Head of caudate nucleus (tissue), 42 donors: Measurements from ENCODE around the gene PDE10A.
A peak's percentile ranks its signal among the peaks of the same experiment; 100 is the strongest.
"Not testable (repeated sequence)": the region's sequence is repeated elsewhere in the genome, so short reads cannot be mapped to it uniquely, and the experiment has no call there.

Source experiments
- DNase-seq, 42 donors: peaks; one replicate each; pipeline versions ENCODE4 v3.0.0 to v3.0.0-alpha.2; 2020 to 2021; ENCODE audit warnings: mixed read lengths in 7 of 42
- intact Hi-C: fragments of 100-400 bp; cut with DNase I; formaldehyde crosslinking; loops from one replicate; pipeline ENCODE4 v1.15.0; 2022

PDE10A gene

DNA sequence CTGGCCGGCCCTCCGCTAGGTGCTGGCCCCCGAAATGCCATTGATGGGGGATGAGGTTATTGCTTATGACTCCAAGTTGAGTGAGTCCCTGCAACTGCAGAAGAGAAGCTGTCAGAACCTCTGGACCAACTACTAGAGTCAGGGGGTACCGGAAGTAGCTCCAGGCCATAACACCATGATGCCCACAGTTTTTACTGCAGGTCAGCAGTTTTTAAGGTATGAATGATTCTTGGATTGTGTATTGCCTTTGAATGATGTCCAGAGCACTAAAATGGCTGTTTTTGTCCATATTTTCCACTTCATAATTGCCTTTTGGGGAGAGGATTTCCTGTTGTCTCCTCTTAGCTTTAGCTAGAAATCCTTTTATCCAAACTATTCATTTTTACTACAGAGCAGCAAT, 148.4 kb downstream of the PDE10A start:
- no peak for DNase-seq
- intact Hi-C loops: no loop called here

DNA sequence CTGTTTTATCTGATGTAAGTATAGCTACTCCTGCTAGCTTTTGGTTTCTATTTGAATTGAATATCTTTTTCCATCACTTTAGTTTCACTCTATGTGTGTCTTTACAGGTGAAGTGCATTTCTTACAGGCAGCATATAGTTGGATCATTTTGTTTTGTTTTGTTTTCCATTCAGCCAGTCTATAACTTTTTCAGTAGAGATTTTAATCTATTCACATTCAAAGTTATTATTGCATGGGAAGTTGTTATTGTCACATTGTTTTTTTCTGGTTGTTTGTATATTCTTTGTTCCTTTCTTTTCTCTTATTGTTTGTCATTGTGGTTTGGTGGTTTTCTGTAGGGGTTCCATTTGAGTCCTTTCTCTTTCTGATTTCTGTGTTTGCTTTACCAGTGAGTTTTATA, 151.2 kb downstream of the PDE10A start:
- intact Hi-C loops: no loop called here
- no peak for DNase-seq

- no peak for DNase-seq
- intact Hi-C loops: no loop called here
These were observed 154.6 kb downstream of the PDE10A start for GRCh38 chr6:165508321-165508869.

DNA sequence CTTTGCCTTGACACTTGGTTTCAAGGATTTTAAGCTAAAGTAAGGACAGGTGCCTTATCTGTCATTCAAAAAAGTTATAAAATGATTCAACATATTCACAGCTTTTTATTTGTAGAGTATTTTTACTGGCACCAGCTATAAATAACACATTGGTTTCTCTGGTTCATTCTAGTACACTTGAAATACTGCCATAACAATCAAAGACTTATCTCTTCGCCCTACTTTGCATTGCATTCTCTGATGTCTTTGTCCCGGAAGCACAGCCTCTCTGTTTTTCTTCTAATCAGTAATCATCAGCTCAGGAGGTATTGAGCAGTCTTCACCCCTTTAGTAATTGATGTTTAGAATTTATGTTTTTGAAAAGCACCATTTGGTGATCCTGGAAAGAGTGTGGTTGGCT, 156.4 kb downstream of the PDE10A start:
- intact Hi-C loops: no loop called here
- no peak for DNase-seq

- DNase-seq, intact Hi-C loops: not testable (repeated sequence)
These were observed 162.7 kb downstream of the PDE10A start for GRCh38 chr6:165500214-165500907.

DNA sequence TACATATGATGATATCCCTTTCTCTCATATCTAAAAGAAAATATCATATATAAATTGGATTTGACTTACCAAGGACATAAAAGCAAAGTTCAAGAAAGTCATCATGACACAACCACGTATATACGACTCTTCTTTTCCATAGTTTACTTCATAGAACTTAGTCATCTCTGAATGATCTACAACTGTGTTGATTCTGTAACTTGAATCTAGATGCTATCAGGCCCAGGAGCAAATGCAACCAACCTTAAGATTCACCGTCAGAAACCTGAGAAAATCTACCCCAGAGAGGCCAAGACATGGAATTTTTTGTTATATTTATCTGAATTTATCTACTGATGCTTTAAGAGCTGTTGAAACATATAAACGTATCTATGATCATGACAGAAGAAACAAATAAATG, 165.6 kb downstream of the PDE10A start:
- no peak for DNase-seq
- intact Hi-C loops: no loop called here

DNA sequence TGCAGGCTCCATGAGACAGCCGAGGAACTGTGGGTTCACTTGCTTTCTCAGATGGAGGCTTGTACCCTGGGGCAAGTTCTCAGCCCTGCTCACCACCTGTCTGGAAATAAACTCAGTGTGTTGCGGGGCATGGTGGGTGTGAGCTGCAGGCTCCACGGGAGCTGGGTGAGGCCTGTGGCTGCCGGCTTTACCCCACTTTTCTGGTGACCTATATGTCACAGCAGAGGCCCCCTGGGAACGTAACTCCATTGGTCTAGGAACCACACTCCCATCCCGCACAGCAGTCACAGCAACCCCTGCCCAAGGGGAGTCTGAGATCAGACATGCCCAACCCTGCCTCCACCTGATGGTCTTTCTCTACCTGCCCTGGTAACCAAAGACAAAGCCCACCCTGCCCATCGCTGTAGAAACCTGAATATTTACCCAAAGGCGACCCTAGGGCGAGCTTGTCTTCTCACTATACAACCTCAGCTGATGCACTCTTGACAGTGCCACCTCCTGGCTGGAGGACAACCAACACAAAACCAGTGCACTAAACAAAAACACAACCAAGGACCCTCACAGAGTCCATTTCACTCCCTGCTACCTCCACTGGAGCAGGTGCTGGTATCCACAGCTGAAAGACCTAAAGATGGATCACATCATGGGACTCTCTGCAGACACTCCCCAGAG, 174.3 kb downstream of the PDE10A start:
- DNase-seq: no peak
- intact Hi-C loops: no loop called here

DNA sequence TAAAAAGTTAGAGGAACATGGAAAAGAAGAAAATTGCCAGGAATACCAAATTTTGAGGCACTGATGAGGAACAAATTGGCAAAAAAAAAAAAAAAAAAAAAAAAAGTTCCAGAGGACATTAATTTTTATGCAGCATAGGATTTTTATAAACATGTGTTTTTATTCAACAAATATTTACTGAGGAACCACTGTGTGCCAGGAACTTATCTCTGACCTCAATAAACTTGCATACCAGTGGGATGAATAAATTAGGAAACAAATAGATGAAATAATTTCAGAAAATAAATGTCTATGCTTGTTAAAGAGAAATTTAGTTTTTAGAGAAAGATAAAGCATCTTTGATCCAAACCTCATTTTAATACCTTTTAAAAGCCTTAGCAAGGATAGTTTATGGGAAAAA, 175.1 kb downstream of the PDE10A start:
- intact Hi-C loops: no loop called here
- DNase-seq: no peak

DNA sequence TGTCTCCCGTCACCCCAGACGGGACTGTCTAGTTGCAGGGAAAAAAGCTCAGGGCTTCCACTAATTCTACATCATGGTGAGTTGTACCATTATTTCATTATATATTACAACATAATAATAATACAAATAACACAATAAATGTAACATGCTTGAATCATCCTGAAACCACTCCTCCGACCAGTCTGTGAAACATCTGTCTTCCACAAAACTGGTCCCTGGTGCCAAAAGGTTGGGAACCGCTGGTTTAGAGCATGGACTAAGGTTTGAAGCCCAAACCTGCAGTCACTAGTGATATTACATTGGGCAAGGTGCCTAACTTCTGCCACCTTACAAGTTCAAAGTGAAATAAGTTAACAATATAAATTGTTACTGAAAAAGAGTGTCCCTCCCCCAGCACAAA, 175.7 kb downstream of the PDE10A start:
- DNase-seq: no peak

DNA sequence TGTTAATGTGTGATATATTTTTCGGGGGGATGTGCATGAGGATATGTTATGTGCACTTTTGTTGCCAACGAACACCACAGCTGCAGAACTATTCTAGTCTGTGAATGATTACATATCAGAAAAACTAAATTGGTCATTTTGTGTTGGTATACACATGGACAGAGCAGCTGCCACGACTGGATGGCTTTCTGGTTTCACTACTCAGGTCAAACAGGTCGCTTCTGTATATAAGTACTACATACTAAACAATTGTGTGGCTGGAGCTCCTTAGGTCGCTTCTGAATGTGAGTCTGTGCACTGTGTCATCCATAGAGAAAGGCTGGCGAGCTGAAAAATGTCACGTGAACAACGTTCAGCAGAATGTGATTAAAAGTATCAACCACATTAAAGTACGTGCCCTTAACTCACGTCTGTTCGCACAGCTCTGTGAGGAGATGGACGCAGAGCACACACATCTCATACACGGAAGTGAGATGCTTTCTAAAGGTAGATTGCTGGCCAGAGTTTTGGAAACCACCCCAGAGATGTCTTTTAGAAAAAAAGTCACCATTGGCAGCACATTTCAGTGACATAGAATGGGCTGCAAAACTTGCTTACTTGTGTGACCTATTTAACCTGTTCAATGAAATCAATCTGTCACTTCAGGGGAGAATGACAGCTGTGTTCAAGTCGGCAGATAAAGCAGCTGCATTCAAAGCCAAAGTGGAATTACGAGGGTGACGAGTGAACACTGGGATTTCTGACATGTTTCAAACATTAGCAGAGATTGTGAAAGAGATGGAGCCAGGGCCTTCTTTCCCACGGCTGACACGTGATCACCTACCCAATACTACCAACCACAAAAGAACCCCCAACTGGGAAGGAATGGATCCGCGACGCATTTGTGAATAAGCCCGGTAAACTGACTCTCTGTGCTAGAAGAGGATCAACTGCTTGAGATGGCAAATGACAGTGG, 176.6 kb downstream of the PDE10A start:
- intact Hi-C loops: no loop called here
- DNase-seq: no peak

More for the DNA sequence above, 175.7 kb downstream of the PDE10A start:
- intact Hi-C loops: no loop called here

GRCh38 chr6:165484178-165484889, 178.7 kb downstream of the PDE10A start:
- intact Hi-C loops: no loop called here
- DNase-seq: peak in 2 of 42 donors; percentile 40 to 53

DNA sequence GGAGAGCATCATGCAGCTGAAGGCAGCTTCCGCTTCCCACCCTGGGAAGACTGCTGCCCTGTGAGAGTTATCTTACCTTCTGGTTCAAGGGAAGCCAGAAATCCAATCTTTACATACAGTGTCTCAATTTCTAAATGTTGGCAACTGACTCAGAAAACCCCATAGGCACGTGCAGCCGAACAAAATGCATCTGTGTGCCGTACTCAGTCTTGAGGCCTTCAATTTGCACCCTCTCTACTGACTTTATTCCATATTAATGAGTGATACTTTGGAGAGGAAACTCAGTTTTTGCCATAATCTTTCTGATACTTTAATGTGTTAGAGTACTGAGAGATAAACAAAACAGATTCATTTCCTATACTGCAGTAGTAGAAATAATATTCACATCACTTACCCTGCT, 181.1 kb downstream of the PDE10A start:
- DNase-seq: no peak
- intact Hi-C loops: no loop called here

GRCh38 chr6:165480916-165481315, 182.1 kb downstream of the PDE10A start:
- DNase-seq: no peak
- intact Hi-C loops: no loop called here

- intact Hi-C loops: no loop called here
- DNase-seq: no peak
These were observed 184.5 kb downstream of the PDE10A start for GRCh38 chr6:165478581-165478980.

- no peak for DNase-seq
- intact Hi-C loops: no loop called here
These were observed 193.6 kb downstream of the PDE10A start for GRCh38 chr6:165469483-165469882.

DNA sequence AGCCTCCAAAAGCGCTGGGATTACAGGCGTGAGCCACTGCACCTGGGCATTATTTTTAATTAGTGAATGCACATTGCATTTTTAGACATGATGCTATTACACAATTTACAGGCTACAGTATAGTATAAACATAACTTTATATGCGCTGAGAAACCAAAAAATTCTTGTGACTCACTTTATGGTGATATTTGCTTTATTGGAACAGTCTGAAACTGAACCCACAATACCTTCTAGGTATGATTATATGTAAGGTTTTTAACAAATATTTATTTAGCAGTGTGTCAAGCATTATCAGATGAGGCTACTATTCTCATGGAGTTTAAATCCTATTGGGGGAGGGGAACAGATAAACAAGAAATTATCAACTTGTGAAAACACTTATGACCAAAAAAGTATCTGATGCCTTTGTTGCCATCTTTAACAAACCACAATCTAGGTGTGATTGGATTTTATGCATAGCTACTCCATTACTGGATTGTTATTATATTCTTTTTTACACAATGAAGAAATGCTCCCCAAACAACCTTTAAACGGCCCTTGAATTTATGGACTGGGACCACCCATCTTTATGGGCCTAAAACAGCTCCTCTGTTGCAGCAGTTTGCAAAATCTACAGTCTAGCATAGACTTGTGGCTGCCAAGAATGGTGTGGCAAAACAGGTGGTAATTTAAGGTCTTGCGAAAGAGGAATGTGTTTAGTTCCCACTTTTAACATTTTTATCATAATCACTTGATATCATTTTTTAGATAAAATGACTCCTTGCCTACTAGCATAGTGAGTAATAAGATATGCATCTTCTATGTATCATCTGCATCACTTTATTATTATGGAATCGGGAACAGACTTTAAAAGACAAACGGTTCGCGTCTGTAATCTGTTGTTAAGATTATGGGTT, 194.5 kb downstream of the PDE10A start:
- no peak for DNase-seq
- intact Hi-C loops: no loop called here

- DNase-seq, intact Hi-C loops: not testable (repeated sequence)
These were observed 199.5 kb downstream of the PDE10A start for GRCh38 chr6:165463499-165463898.
